GM19455 (cell line): ENCODE results near the gene PM20D1.
"Not testable (repeated sequence)": the region's sequence is repeated elsewhere in the genome, so short reads cannot be mapped to it uniquely, and the experiment has no call there.

Source experiments
- ATAC-seq: cut with Tn5 transposase; IDR thresholded peaks from one replicate; pipeline ENCODE4 v1.9.1; 2021; ENCODE audit not compliant: unreplicated experiment

The PM20D1 gene

GRCh38 chr1:205843036-205843859 lies 6.7 kb downstream of the PM20D1 start:
- ATAC-seq: no peak

- no peak for ATAC-seq
Measured at GRCh38 chr1:205842229-205842628, 7.7 kb downstream of the PM20D1 start.

GRCh38 chr1:205840146-205840923 lies 9.6 kb downstream of the PM20D1 start:
- ATAC-seq: no peak

GRCh38 chr1:205837382-205837970 lies 12.5 kb downstream of the PM20D1 start:
- ATAC-seq: no peak

- no peak for ATAC-seq
Measured at GRCh38 chr1:205834751-205835150, 15.2 kb downstream of the PM20D1 start.

GRCh38 chr1:205832326-205832751 lies 17.6 kb downstream of the PM20D1 start:
- no peak for ATAC-seq

GRCh38 chr1:205827623-205828022 lies 22.3 kb downstream of the PM20D1 start:
- ATAC-seq: no peak

- ATAC-seq: no peak
Measured at GRCh38 chr1:205826995-205827394, 22.9 kb downstream of the PM20D1 start.

- ATAC-seq: no peak
Measured at GRCh38 chr1:205826016-205826806, 23.7 kb downstream of the PM20D1 start.

- ATAC-seq: no peak
Measured at GRCh38 chr1:205824180-205824579, 25.8 kb downstream of the PM20D1 start.

GRCh38 chr1:205823260-205823659 lies 26.7 kb downstream of the PM20D1 start:
- ATAC-seq: not testable (repeated sequence)

GRCh38 chr1:205822397-205822796 lies 27.5 kb downstream of the PM20D1 start:
- no peak for ATAC-seq

- ATAC-seq: no peak
Measured at GRCh38 chr1:205817988-205818387, 31.9 kb downstream of the PM20D1 start.

- ATAC-seq: no peak
Measured at GRCh38 chr1:205817364-205817763, 32.6 kb downstream of the PM20D1 start.

- ATAC-seq: peak; percentile 10
Measured at GRCh38 chr1:205813755-205814058, 36.2 kb downstream of the PM20D1 start.

GRCh38 chr1:205812878-205813754 lies 36.8 kb downstream of the PM20D1 start, which contains the start of gene SLC41A1:
SLC41A1 (minus strand) TSS chr1:205813198; CDS start chr1:205810441, 2,757 bp downstream.
- ATAC-seq: peak; percentile 85

GRCh38 chr1:205812271-205812877 lies 37.6 kb downstream of the PM20D1 start:
- ATAC-seq: peak; percentile 7

- ATAC-seq: no peak
Measured at GRCh38 chr1:205811660-205812059, 38.3 kb downstream of the PM20D1 start.

GRCh38 chr1:205810448-205811157 lies 39.3 kb downstream of the PM20D1 start:
- no peak for ATAC-seq
